ENCODE results near the gene EYA2.

The EYA2 gene

GRCh38 chr20:47061549-47061948, 166.9 kb downstream of the EYA2 start:
- DNase-seq (ENCODE audit: low read depth in 2 of 3, low spot score in 2 of 3): no peak

GRCh38 chr20:47062226-47062890, 167.7 kb downstream of the EYA2 start:
- DNase-seq (ENCODE audit: low read depth in 2 of 3, low spot score in 2 of 3): no peak

- DNase-seq (ENCODE audit: low read depth in 2 of 3, low spot score in 2 of 3): no peak
Measured at GRCh38 chr20:47063407-47063806, 168.8 kb downstream of the EYA2 start.

GRCh38 chr20:47063808-47064207, 169.2 kb downstream of the EYA2 start:
- DNase-seq (ENCODE audit: low read depth in 2 of 3, low spot score in 2 of 3): no peak

GRCh38 chr20:47066484-47067270, 172.0 kb downstream of the EYA2 start:
- DNase-seq (ENCODE audit: low read depth in 2 of 3, low spot score in 2 of 3): no peak

- DNase-seq (ENCODE audit: low read depth in 2 of 3, low spot score in 2 of 3): no peak
Measured at GRCh38 chr20:47067776-47068175, 173.1 kb downstream of the EYA2 start.

GRCh38 chr20:47070176-47070575, 175.5 kb downstream of the EYA2 start:
- no peak for DNase-seq (ENCODE audit: low read depth in 2 of 3, low spot score in 2 of 3)

- no peak for DNase-seq (ENCODE audit: low read depth in 2 of 3, low spot score in 2 of 3)
Measured at GRCh38 chr20:47071646-47072185, 177.1 kb downstream of the EYA2 start.

- DNase-seq (ENCODE audit: low read depth in 2 of 3, low spot score in 2 of 3): no peak
Measured at GRCh38 chr20:47073766-47074475, 179.3 kb downstream of the EYA2 start.

GRCh38 chr20:47075263-47075662, 180.6 kb downstream of the EYA2 start:
- no peak for DNase-seq (ENCODE audit: low read depth in 2 of 3, low spot score in 2 of 3)

GRCh38 chr20:47079047-47079446, 184.4 kb downstream of the EYA2 start:
- DNase-seq (ENCODE audit: low read depth in 2 of 3, low spot score in 2 of 3): no peak

- no peak for DNase-seq (ENCODE audit: low read depth in 2 of 3, low spot score in 2 of 3)
Measured at GRCh38 chr20:47080365-47080764, 185.7 kb downstream of the EYA2 start.

- DNase-seq (ENCODE audit: low read depth in 2 of 3, low spot score in 2 of 3): no peak
Measured at GRCh38 chr20:47086316-47086715, 191.7 kb downstream of the EYA2 start.

GRCh38 chr20:47088335-47088734, 193.7 kb downstream of the EYA2 start:
- no peak for DNase-seq (ENCODE audit: low read depth in 2 of 3, low spot score in 2 of 3)

- no peak for DNase-seq (ENCODE audit: low read depth in 2 of 3, low spot score in 2 of 3)
Measured at GRCh38 chr20:47089151-47089550, 194.5 kb downstream of the EYA2 start.

GRCh38 chr20:47090835-47091234, 196.2 kb downstream of the EYA2 start:
- no peak for DNase-seq (ENCODE audit: low read depth in 2 of 3, low spot score in 2 of 3)

GRCh38 chr20:47093320-47093966, 198.8 kb downstream of the EYA2 start:
- DNase-seq (ENCODE audit: low read depth in 2 of 3, low spot score in 2 of 3): no peak

- no peak for DNase-seq (ENCODE audit: low read depth in 2 of 3, low spot score in 2 of 3)
Measured at GRCh38 chr20:47095690-47096089, 201.0 kb downstream of the EYA2 start.

- DNase-seq (ENCODE audit: low read depth in 2 of 3, low spot score in 2 of 3): no peak
Measured at GRCh38 chr20:47097691-47098622, 203.3 kb downstream of the EYA2 start.

- DNase-seq (ENCODE audit: low read depth in 2 of 3, low spot score in 2 of 3): no peak
Measured at GRCh38 chr20:47099093-47099492, 204.4 kb downstream of the EYA2 start.
